HEK293T (cell line): ENCODE results near the gene ASB5.

Source experiments
- BHLHE40 ChIP-seq: fragments of 450-650 bp; IDR thresholded peaks from 2 replicates; pipeline ENCODE4 v1.6.1; 2016; ENCODE audit warnings: mild to moderate bottlenecking, moderate library complexity, borderline replicate concordance
- CTBP1 ChIP-seq: fragments of 450-650 bp; IDR thresholded peaks from 2 replicates; pipeline ENCODE4 v1.6.1; 2016; ENCODE audit warnings: borderline replicate concordance
- ELF4 ChIP-seq: fragments of 450-650 bp; IDR thresholded peaks from 2 replicates; pipeline ENCODE4 v1.6.1; 2017; ENCODE audit warnings: antibody characterized with exemption
- FOXA1 ChIP-seq: fragments of 450-650 bp; IDR thresholded peaks from 2 replicates; pipeline ENCODE4 v1.6.1; 2016; ENCODE audit warnings: mild to moderate bottlenecking
- FOXK2 ChIP-seq: fragments of 450-650 bp; IDR thresholded peaks from 2 replicates; pipeline ENCODE4 v1.6.1; 2016; ENCODE audit warnings: mild to moderate bottlenecking
- FOXM1 ChIP-seq: fragments of 450-650 bp; IDR thresholded peaks from 2 replicates; pipeline ENCODE4 v1.6.1; 2017; ENCODE audit warnings: mild to moderate bottlenecking, borderline replicate concordance
- NFRKB ChIP-seq: fragments of 450-650 bp; IDR thresholded peaks from 2 replicates; pipeline ENCODE4 v1.6.1; 2016; ENCODE audit warnings: mild to moderate bottlenecking, moderate library complexity
- PKNOX1 ChIP-seq: fragments of 450-650 bp; IDR thresholded peaks from 2 replicates; pipeline ENCODE4 v1.6.1; 2016
- SP1 ChIP-seq: fragments of 450-650 bp; IDR thresholded peaks from 2 replicates; pipeline ENCODE4 v1.6.1; 2017
- SUZ12 ChIP-seq: fragments of 450-650 bp; IDR thresholded peaks from 2 replicates; pipeline ENCODE4 v1.6.1; 2016; ENCODE audit warnings: mild to moderate bottlenecking
- TARDBP ChIP-seq: fragments of 450-650 bp; IDR thresholded peaks from 2 replicates; pipeline ENCODE4 v1.6.1; 2016
- ZNF384 ChIP-seq: fragments of 450-650 bp; IDR thresholded peaks from 2 replicates; pipeline ENCODE4 v1.6.1; 2016

DNA sequence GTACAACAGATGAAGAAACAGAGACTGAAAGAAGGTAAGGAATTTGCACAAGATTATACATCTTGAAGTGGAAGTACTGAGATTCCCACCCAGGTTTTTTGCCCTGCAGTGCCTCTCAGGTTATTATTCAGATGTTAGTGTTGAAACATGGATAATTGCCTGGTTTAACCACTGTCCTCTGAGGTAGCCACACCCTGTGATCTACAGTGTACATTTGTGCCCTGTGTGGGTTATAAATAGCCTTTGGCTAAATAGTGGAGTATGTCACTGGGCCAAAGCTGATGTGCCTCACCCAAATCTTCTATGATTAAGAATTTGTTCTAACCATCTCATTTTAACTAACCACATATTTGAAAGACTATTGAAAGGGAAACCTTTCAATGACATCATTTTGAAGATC, 5.4 kb upstream of the ASB5 start:
- no peak for TF ChIP-seq FOXM1
- no peak for TF ChIP-seq SP1
- TF ChIP-seq TARDBP, result no peak
- TF ChIP-seq FOXA1, result no peak
- no peak for TF ChIP-seq FOXK2
- TF ChIP-seq ZNF384, result no peak
- no peak for TF ChIP-seq NFRKB
- TF ChIP-seq BHLHE40, result no peak
- TF ChIP-seq PKNOX1, result no peak
- no peak for TF ChIP-seq SUZ12
- TF ChIP-seq ELF4, result no peak
- TF ChIP-seq CTBP1, result no peak
